LNCAP (cell line): ENCODE results near the gene BAG5.

Experiments
- TF ChIP-seq, protein P1 (sequence below): fragments of 450-650 bp; IDR thresholded peaks from 2 replicates; pipeline ENCODE4 v1.5.1; 2017; ENCODE audit warnings: mild to moderate bottlenecking

The BAG5 gene, protein sequence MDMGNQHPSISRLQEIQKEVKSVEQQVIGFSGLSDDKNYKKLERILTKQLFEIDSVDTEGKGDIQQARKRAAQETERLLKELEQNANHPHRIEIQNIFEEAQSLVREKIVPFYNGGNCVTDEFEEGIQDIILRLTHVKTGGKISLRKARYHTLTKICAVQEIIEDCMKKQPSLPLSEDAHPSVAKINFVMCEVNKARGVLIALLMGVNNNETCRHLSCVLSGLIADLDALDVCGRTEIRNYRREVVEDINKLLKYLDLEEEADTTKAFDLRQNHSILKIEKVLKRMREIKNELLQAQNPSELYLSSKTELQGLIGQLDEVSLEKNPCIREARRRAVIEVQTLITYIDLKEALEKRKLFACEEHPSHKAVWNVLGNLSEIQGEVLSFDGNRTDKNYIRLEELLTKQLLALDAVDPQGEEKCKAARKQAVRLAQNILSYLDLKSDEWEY

DNA sequence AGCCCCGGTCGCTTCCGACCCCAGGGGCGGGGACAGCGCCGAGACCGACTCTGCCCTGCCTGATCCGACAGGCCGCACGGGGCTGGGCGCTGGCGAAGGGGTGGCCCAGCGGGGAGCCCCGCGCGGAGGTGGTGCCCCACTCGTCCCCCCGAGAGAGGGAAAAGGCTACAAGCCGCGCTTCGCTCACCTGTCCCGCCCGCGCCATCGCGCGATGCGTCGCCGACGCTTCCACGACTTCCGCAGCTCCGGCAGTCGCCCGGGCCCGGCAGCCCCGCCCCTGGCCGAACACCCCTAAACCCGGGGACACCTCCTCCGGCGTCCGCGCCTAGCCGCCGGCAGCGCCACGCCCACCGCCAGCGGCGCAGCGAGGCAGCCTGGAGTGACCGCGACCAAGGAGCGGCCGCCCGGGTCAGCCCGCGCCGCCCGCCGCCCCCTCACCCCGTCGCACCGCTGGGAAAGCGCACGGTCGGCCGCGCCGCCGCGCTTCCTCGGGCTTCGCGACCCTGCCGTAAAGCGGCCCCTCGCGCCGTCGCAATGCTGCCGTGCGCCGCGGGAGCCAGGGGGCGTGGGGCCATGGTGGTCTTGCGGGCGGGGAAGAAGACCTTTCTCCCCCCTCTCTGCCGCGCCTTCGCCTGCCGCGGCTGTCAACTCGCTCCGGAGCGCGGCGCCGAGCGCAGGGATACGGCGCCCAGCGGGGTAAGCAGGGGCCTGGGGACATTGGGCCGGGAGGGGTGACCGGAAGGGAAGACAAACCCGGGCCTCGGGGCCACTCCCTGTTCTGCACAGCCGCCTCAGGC, at the start of gene BAG5, which contains the start of gene COA8:
Gene BAG5, minus strand, starts transcription at position 229 of the 797 bp plus-strand sequence. CDS start 1,493 bp downstream, outside the sequence.
Gene COA8, plus strand, starts transcription at position 532 of the 797 bp plus-strand sequence. Its CDS starts 42 bp downstream, at position 574.
- TF ChIP-seq, protein P1, sequence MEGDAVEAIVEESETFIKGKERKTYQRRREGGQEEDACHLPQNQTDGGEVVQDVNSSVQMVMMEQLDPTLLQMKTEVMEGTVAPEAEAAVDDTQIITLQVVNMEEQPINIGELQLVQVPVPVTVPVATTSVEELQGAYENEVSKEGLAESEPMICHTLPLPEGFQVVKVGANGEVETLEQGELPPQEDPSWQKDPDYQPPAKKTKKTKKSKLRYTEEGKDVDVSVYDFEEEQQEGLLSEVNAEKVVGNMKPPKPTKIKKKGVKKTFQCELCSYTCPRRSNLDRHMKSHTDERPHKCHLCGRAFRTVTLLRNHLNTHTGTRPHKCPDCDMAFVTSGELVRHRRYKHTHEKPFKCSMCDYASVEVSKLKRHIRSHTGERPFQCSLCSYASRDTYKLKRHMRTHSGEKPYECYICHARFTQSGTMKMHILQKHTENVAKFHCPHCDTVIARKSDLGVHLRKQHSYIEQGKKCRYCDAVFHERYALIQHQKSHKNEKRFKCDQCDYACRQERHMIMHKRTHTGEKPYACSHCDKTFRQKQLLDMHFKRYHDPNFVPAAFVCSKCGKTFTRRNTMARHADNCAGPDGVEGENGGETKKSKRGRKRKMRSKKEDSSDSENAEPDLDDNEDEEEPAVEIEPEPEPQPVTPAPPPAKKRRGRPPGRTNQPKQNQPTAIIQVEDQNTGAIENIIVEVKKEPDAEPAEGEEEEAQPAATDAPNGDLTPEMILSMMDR: no peak

DNA sequence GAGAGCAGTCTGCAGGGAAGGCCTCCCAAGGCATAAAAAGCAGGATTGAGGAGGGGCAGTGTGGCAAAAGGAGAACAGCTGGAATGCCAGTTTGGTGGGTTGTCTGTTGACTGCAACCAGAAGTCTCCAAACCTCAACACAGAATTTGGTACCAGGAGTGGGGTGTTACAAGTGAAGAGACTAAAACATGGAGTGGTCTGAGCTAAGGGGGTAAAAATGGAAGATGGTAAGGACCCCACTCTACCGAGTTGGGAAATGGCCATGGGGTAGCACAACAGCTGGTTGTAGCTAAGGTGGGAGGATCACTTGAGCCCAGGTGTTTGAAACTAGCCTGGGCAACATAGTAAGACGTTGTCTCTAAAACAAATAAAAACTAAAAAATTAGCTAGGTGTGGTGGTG, 48.8 kb upstream of the BAG5 start:
- TF ChIP-seq, protein P1: no peak

DNA sequence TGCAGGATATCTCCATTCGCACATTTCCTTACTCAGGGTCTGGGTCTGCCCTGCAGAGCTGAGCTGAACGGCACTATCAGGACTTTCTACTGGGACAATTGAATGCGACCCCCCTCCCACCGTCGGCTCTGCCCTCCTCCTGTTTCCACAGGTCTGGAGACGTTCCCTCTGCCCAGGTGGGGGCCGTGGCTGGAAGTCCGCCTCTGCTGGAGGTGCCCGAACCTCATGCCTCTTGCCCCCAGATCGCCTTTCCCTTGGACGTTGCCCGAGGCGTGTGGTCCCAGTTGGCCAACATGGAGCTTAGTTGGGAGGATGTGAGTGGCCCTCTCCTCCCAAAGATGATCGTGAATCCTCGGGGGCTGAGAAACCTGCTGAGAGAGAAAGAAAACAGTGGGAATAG, 45.4 kb upstream of the BAG5 start:
- TF ChIP-seq, protein P1: no peak

DNA sequence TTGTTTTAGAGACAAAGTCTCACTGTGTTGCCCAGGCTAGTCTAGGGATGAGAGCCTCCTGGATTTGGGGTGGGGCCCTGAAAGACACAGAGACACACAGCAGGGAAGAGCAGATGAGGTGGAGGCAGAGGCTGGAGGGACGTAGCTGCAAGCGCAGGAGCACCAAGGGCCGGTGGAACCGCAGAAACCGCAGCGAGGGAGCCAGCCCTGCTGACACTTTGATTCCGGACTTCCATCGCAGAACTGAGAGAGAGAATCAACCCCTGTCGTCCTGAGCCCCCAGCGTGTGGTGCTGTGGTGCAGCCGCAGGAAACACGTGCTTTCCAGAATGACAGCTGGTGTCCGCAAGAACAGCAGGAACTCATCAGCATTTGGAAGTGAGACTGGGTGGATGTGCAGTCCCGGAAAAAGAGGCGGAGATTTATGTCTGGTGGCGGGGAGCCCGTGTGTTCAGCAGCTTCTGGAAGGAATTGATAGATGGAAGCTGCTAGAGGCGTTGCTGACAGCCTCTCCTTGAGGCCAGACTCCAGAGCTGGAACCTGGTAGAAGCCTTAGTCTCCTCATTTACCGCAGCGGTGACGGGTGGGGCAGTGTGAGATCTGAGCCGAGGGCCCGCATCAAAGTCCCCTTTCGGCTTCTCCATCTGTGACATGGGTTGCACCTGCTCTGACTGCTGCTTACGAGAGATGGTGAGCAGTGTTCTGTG, 44.7 kb upstream of the BAG5 start:
- TF ChIP-seq, protein P1: no peak

DNA sequence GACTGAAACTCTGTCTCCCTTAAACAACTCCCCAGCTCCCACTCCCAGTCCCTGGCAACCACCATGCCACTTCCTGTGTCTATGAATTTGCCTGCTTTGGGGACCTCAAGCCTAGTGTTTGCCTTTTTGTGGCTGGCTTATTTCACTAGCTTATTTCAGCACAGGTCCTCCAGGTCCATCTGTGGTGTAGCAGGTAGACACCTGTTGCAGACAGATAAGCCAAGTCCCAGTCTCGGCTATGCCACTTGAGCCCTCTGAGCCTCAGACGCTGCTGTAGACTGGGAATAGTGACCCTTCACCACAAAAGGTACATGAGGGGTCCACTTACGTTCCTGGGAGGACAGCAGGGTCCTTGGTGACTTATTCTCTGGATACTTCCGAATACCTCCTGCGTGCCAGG, 42.2 kb upstream of the BAG5 start:
- TF ChIP-seq, protein P1: no peak

DNA sequence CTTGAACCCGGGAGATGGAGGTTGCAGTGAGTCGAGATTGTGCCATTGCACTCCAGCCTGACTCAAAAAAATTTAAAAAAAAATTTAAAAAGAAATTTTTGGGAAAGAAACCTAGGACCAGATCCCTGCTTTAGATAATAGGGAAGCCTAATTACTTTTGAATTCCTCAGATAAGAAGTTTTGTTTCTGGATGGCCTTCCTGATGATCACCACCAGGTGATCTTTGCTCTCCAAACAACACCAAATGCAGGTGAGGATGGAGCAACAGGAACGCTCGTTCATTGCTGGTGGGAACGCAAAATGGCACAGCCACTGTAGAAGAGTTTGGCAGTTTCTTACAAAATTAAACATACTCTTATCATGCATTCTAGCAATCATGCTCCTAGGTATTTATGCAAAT, 38.0 kb upstream of the BAG5 start:
- TF ChIP-seq, protein P1: no peak
